GM19025 (cell line): Measurements from ENCODE around the gene KIT.

Experiments
- ATAC-seq: cut with Tn5 transposase; IDR thresholded peaks from one replicate; pipeline ENCODE4 v1.9.1; 2021; ENCODE audit warnings: mild to moderate bottlenecking, low read depth, moderate library complexity; ENCODE audit not compliant: unreplicated experiment

Gene KIT

GRCh38 chr4:54659749-54660535 is 2.2 kb downstream of the KIT start:
- ATAC-seq = no peak

GRCh38 chr4:54660591-54660990 is 2.8 kb downstream of the KIT start:
- ATAC-seq = no peak

- no peak for ATAC-seq
These were observed 3.4 kb downstream of the KIT start for GRCh38 chr4:54661169-54661568.

GRCh38 chr4:54661686-54662085 is 3.9 kb downstream of the KIT start:
- ATAC-seq = no peak

- no peak for ATAC-seq
These were observed 4.4 kb downstream of the KIT start for GRCh38 chr4:54662123-54662522.

GRCh38 chr4:54662901-54663585 is 5.3 kb downstream of the KIT start:
- no peak for ATAC-seq

GRCh38 chr4:54664400-54664799 is 6.6 kb downstream of the KIT start:
- no peak for ATAC-seq

GRCh38 chr4:54668014-54668611 is 10.4 kb downstream of the KIT start:
- ATAC-seq = no peak

- ATAC-seq = no peak
These were observed 12.1 kb downstream of the KIT start for GRCh38 chr4:54669831-54670230.

- ATAC-seq = no peak
These were observed 18.1 kb downstream of the KIT start for GRCh38 chr4:54675721-54676461.

GRCh38 chr4:54676658-54677057 is 18.9 kb downstream of the KIT start:
- no peak for ATAC-seq

GRCh38 chr4:54677416-54677815 is 19.7 kb downstream of the KIT start:
- no peak for ATAC-seq

GRCh38 chr4:54677853-54678650 is 20.3 kb downstream of the KIT start:
- no peak for ATAC-seq

- no peak for ATAC-seq
These were observed 21.1 kb downstream of the KIT start for GRCh38 chr4:54678826-54679225.

- ATAC-seq = no peak
These were observed 22.1 kb downstream of the KIT start for GRCh38 chr4:54679813-54680212.

- ATAC-seq = peak; percentile 51
These were observed 26.0 kb downstream of the KIT start for GRCh38 chr4:54683616-54684346.

GRCh38 chr4:54685810-54686209 is 28.1 kb downstream of the KIT start:
- no peak for ATAC-seq

- ATAC-seq = no peak
These were observed 30.4 kb downstream of the KIT start for GRCh38 chr4:54687887-54688841.
